ENCODE results near the gene SYTL2.
"Not testable (repeated sequence)": the region's sequence is repeated elsewhere in the genome, so short reads cannot be mapped to it uniquely, and the experiment has no call there.

Gene SYTL2

DNA sequence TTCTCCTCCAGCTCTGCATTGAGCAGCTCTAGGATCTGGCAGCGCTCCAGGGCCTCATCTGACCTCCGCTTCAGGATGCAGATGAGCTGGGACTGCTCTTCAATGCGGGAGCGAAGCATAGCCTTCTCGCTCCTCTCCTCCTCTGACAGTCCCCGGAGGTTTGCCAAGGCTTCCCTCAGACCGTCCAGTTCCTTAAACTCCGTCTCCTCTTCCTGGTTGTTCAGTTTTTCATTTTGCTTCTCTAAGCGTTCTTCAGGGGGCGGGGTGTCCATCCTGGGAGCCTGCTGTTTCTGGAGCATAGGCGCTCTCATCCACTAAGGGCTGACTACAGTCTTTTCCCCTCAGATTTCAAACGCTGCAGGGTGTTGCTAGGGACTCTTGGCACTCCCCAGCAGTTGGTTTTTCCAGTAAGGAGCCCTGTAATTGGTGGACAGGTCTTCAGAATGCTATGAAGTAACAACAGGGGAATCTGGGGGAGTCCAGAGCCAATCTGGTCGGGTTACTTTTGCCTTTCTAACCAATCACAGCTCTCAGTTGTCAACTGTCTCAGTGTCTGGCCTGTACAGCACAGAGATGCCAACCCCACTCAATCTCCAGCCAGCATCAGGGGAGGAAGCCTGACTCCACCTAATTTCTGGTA lies 125.0 kb downstream of the SYTL2 start, which contains the start of gene CCDC89:
TSS of gene CCDC89 (minus strand) at position 376 of the 640 bp plus-strand sequence. CDS start at position 311, 65 bp downstream.
- H3K9me3 ChIP-seq (ENCODE audit: control insufficient read depth, low read length), result no peaks in the 10 kb centered on the region
- no peak within 1 kb of the TSS for H3K4me3 ChIP-seq (ENCODE audit: extremely low read depth, insufficient read depth, low read length, poor library complexity, severe bottlenecking)
- H3K27ac ChIP-seq (ENCODE audit: low read depth, low read length, severe bottlenecking), result peak within 1 kb of the TSS; percentile 11
- WGBS, 2 experiments (ENCODE audit: insufficient coverage in 2 of 2), result 91 to 96% methylated on average over 11 to 12 of the region's 13 CpGs
- no peaks in the 10 kb centered on the region for H3K36me3 ChIP-seq (ENCODE audit: control insufficient read depth, insufficient read depth, low read length)
- no peaks in the 10 kb centered on the region for H3K4me1 ChIP-seq (ENCODE audit: control insufficient read depth, insufficient read depth, low read length, poor library complexity, severe bottlenecking)

DNA sequence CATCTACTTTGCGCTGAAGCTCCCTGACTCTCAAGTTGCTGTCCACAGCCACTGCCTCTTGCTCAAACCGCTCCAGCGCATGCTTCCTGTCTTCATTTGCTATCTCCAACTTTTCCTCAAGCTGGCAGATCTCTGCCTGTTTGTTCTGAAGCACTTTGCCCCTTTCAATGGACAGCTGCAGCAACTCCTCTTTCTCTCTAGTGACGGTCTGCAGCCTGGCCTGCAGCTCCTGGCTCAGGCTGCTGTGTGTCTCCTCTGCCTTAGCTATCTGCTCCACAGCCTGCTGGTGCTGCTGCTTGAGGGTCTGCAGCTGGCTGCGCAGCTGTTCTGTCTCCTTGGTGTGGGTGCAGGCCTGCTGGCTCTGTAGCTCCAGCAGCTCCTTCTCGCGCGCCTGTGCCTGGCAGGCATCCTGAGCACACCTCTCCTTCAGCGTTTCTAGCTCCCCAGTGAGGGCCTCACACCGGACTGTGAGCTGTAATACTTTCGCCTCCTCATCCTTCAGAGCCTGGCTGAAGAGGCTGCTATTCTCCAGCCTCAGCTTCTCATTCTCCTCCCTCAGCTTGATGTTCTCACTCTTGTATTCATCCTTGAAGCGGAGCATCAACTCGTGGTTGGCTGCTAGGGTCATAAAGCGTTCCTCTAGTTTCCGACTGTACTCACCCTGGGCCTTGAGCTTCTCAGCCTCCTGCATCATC lies 125.7 kb downstream of the SYTL2 start:
- H3K4me1 ChIP-seq (ENCODE audit: control insufficient read depth, insufficient read depth, low read length, poor library complexity, severe bottlenecking), result no peaks in the 10 kb centered on the region
- no peak overlapping the region for H3K4me3 ChIP-seq (ENCODE audit: extremely low read depth, insufficient read depth, low read length, poor library complexity, severe bottlenecking)
- peak overlapping the region; percentile 11 for H3K27ac ChIP-seq (ENCODE audit: low read depth, low read length, severe bottlenecking)
- H3K36me3 ChIP-seq (ENCODE audit: control insufficient read depth, insufficient read depth, low read length), result no peaks in the 10 kb centered on the region
- 92 to 96% methylated on average over 15 of the region's 15 CpGs for WGBS, 2 experiments (ENCODE audit: insufficient coverage in 2 of 2)
- H3K9me3 ChIP-seq (ENCODE audit: control insufficient read depth, low read length), result no peaks in the 10 kb centered on the region

DNA sequence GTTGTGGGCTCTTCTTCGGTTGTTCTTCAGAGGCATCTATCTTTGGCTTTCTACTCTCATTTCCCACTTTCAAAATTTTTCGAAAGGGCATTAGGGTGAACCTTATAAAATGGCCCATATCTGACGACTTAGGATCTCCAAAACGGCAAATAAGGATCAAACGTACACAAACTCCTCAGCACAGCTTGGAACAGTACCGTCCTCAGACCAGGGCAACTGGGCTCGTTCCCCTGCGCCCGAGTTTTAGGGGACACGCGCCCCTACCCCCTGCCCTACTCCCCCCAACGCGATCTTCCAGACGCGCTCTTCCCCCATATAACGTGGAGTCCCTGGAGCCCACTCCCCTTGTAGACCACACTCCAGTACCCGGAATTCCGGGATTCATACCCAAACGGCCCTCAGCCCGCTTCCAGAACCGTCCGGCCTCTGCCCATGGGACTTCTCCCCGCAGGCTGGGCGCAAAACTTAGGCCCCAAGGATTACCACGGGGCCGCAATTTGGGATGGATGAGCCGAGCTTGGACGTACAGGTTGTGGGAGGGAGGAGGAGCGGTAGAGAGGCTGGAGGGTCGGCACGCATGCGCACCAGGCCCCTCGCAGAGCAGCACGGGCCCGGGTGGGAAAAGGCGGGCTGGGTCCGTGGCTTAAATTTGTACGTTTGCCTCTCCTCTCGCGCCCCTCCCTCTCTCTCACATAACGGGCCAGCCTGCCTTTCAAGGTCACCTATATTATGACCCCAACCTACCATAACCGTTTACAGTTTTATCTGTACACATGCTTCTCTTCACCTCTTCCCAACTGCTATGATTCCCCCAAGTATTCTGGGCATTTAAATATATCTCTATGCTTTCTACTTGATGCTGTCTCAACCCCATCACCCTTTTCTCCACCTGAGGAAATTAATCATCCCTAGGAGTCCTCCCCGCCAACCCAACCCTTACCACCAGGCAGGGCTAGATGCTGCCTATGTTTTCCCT lies 128.3 kb downstream of the SYTL2 start:
- no peak overlapping the region for H3K27ac ChIP-seq (ENCODE audit: low read depth, low read length, severe bottlenecking)
- H3K36me3 ChIP-seq (ENCODE audit: control insufficient read depth, insufficient read depth, low read length), result no peaks in the 10 kb centered on the region
- no peaks in the 10 kb centered on the region for H3K4me1 ChIP-seq (ENCODE audit: control insufficient read depth, insufficient read depth, low read length, poor library complexity, severe bottlenecking)
- WGBS, 2 experiments (ENCODE audit: insufficient coverage in 2 of 2), result 94 to 98% methylated on average over 35 to 42 of the region's 43 CpGs
- H3K9me3 ChIP-seq (ENCODE audit: control insufficient read depth, low read length), result no peaks in the 10 kb centered on the region
- no peak overlapping the region for H3K4me3 ChIP-seq (ENCODE audit: extremely low read depth, insufficient read depth, low read length, poor library complexity, severe bottlenecking)

DNA sequence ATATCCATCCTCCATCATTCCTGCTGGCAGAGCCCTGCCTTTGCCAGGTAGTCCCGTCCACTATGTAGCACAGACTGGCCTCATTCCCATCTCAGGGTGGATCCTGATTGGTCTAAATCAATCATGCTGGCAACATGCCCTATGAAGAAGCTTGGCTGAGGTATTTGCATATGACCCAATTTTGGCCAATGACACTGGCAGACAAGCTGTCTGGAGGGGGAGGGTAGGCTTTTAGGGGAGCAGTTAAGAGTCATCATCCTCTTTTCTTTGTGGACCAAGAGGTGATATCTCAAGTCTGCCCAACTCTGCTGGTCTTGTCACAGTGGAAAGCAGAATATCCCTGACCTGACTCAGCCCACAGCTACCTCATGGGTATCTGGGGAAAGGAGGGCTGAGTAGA lies 130.0 kb downstream of the SYTL2 start:
- H3K27ac ChIP-seq (ENCODE audit: low read depth, low read length, severe bottlenecking), result no peak overlapping the region
- H3K9me3 ChIP-seq (ENCODE audit: control insufficient read depth, low read length), result no peaks in the 10 kb centered on the region
- no peak overlapping the region for H3K4me3 ChIP-seq (ENCODE audit: extremely low read depth, insufficient read depth, low read length, poor library complexity, severe bottlenecking)
- H3K36me3 ChIP-seq (ENCODE audit: control insufficient read depth, insufficient read depth, low read length), result no peaks in the 10 kb centered on the region
- H3K4me1 ChIP-seq (ENCODE audit: control insufficient read depth, insufficient read depth, low read length, poor library complexity, severe bottlenecking), result no peaks in the 10 kb centered on the region
- 75 to 91% methylated on average over 1 of the region's 1 CpG for WGBS, 2 experiments (ENCODE audit: insufficient coverage in 2 of 2)

DNA sequence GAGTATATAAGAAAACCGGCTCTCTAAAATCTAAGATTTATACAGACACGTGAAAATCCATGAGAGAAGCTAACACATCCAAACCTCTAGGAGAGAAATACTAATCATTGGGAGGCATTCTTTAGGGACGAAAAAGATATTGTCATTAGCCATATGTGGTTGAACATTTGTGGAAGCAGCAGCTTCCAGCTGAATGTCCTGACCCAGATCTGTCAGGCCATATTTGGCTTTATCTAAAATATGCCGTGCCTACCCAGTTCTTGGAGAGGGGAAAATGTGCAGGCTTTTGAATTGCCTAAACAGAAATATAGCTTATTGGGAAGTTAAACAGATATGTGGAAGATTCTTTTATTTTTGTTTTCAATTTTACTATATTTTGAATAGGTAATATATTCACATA lies 131.4 kb downstream of the SYTL2 start:
- no peak overlapping the region for H3K27ac ChIP-seq (ENCODE audit: low read depth, low read length, severe bottlenecking)
- H3K4me1 ChIP-seq (ENCODE audit: control insufficient read depth, insufficient read depth, low read length, poor library complexity, severe bottlenecking), result no peaks in the 10 kb centered on the region
- H3K36me3 ChIP-seq (ENCODE audit: control insufficient read depth, insufficient read depth, low read length), result no peaks in the 10 kb centered on the region
- H3K4me3 ChIP-seq (ENCODE audit: extremely low read depth, insufficient read depth, low read length, poor library complexity, severe bottlenecking), result no peak overlapping the region
- H3K9me3 ChIP-seq (ENCODE audit: control insufficient read depth, low read length), result no peaks in the 10 kb centered on the region
- WGBS, 2 experiments (ENCODE audit: insufficient coverage in 2 of 2), result 71 to 94% methylated on average over 1 to 2 of the region's 4 CpGs

DNA sequence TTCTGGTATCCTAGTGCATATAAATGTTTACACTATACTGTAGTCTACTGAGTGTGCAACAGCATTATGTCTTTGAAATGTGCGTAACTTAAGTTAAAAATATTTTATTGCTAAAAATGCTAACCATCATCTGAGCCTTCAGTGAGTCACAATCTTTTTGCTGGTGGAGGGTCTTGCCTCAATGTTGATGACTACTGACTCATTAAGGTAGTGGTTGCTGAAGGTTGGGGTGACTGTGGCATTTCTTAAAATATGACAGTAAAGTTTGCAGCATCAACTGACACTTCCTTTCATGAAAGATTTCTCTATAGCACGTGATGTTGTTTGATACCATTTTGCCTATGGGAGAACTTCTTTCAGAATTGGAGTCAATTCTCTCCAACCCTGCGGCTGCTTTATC lies 137.5 kb downstream of the SYTL2 start:
- WGBS, 2 experiments (ENCODE audit: insufficient coverage in 2 of 2), result 100% methylated on average over 2 of the region's 3 CpGs; no CpG with 5 or more reads in 1 of the 2 experiments
- H3K4me1 ChIP-seq (ENCODE audit: control insufficient read depth, insufficient read depth, low read length, poor library complexity, severe bottlenecking), result no peaks in the 10 kb centered on the region
- no peaks in the 10 kb centered on the region for H3K36me3 ChIP-seq (ENCODE audit: control insufficient read depth, insufficient read depth, low read length)
- H3K9me3 ChIP-seq (ENCODE audit: control insufficient read depth, low read length), result peaks cover 5% of the 10 kb centered on the region
- H3K4me3 ChIP-seq (ENCODE audit: extremely low read depth, insufficient read depth, low read length, poor library complexity, severe bottlenecking), result no peak overlapping the region
- H3K27ac ChIP-seq (ENCODE audit: low read depth, low read length, severe bottlenecking), result no peak overlapping the region

DNA sequence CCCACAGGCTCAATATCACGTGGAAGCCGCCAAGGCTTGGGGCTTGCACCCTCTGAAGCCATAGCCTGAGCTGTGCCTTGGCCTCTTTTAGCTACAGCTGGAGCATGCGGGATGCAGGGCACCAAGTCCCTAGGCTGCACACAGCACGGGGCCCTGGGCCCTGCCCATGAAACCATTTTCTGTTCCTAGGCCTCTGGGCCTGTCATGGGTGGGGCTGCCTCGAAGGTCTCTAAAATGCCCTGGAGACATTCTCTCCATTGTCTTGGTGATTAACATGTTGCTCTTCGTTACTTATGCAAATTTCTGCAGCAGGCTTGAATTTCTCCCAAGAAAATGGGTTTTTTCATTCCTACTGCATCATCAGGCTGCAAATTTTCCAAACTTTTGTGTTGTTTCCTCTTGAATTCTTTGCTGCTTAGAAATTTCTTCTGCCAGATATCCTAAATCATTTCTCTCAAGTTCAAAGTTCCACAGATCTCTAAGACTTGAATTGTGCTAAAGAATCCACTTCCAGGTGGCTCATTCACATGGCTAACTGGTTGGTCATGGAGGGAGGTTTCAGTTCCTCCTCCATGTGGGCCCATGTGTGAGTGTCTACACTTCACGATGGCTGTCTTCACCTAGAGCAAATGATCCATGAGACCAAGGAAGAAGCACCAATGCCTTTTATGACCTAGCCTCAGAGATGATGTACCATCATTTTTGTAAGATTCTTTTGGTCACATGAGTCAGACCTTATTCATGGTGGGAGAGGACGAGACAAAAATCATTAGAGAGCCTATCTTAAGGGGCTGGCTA lies 138.6 kb downstream of the SYTL2 start:
- Histone ChIP-seq H3K27ac (ENCODE audit: low read depth, low read length, severe bottlenecking) (no peak overlapping the region), H3K9me3 (ENCODE audit: control insufficient read depth, low read length) (peaks cover 5% of the 10 kb centered on the region), H3K36me3 (ENCODE audit: control insufficient read depth, insufficient read depth, low read length) (no peaks in the 10 kb centered on the region), H3K4me3 (ENCODE audit: extremely low read depth, insufficient read depth, low read length, poor library complexity, severe bottlenecking) (no peak overlapping the region), H3K4me1 (ENCODE audit: control insufficient read depth, insufficient read depth, low read length, poor library complexity, severe bottlenecking) (no peaks in the 10 kb centered on the region)
- WGBS, 2 experiments (ENCODE audit: insufficient coverage in 2 of 2), result 77 to 87% methylated on average over 7 of the region's 8 CpGs

DNA sequence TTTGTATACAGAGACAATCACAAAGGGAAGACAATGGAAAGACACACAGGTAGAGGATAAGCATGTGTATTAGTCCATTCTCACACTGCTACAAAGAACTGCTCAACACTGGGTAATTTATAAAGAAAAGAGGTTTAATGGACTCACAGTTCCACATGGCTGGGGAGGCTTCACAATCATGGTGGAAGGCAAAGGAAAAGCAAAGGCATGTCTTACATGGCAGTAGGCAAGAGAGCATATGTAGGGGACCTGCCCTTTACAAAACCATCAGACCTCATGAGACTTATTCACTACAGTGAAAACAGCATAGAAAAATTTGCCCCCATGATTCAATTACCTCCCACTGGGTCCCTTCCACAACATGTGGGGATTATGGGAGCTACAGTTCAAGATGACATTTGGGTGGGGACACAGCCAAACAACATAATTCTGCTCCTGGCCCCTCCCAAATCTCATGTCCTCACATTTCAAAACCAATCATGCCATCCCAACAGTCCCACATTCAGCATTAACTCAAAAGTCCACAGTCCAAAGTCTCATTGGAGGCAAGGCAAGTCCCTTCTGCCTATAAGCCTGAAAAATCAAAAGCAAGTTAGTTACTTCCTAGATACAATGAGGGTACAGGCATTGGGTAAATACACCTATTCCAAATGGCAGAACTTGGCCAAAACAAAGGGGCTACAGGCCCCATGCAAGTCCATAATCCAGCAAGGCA lies 139.8 kb downstream of the SYTL2 start:
- H3K4me1 ChIP-seq (ENCODE audit: control insufficient read depth, insufficient read depth, low read length, poor library complexity, severe bottlenecking); H3K9me3 ChIP-seq (ENCODE audit: control insufficient read depth, low read length): not testable (repeated sequence)

DNA sequence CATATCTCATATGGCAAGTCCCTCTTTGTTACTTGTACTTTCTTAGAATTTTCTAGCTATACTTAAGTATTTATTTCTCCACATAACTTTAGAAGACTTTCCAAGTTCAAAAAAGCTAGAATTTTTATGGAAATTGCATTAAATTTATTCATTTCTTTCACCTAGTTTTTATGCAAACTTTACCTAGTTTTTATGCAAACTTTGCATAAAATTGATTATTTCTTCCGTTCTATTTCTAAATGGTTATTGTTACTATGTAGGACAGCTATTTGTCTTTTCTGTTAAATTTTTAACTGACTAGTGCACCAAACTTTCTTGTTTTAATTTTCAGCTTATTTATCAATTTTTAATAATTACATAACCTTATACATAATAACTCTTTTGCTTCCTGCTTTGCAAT lies 142.8 kb downstream of the SYTL2 start:
- Histone ChIP-seq H3K36me3 (ENCODE audit: control insufficient read depth, insufficient read depth, low read length) (no peaks in the 10 kb centered on the region), H3K4me3 (ENCODE audit: extremely low read depth, insufficient read depth, low read length, poor library complexity, severe bottlenecking) (no peak overlapping the region), H3K9me3 (ENCODE audit: control insufficient read depth, low read length) (no peaks in the 10 kb centered on the region), H3K4me1 (ENCODE audit: control insufficient read depth, insufficient read depth, low read length, poor library complexity, severe bottlenecking) (no peaks in the 10 kb centered on the region), H3K27ac (ENCODE audit: low read depth, low read length, severe bottlenecking) (no peak overlapping the region)
- WGBS, 2 experiments (ENCODE audit: insufficient coverage in 2 of 2), result no CpG with 5 or more reads among the region's 1 CpG

More for the DNA sequence above, 139.8 kb downstream of the SYTL2 start:
- H3K4me3 ChIP-seq (ENCODE audit: extremely low read depth, insufficient read depth, low read length, poor library complexity, severe bottlenecking); H3K27ac ChIP-seq (ENCODE audit: low read depth, low read length, severe bottlenecking); H3K36me3 ChIP-seq (ENCODE audit: control insufficient read depth, insufficient read depth, low read length): not testable (repeated sequence)
